GM19372 (cell line): ENCODE results near the gene YIF1A.

ENCODE experiments used
- ATAC-seq: cut with Tn5 transposase; IDR thresholded peaks from one replicate; pipeline ENCODE4 v1.9.1; 2021; ENCODE audit warnings: mild to moderate bottlenecking, low read depth, moderate library complexity; ENCODE audit not compliant: unreplicated experiment

The YIF1A gene

GRCh38 chr11:66288671-66289547 is at the start of gene YIF1A:
Gene YIF1A, minus strand, starts transcription at chr11:66289143. Its CDS starts 158 bp downstream, at chr11:66288985.
- peak; percentile 93 for ATAC-seq

GRCh38 chr11:66337103-66337899 is 48.4 kb upstream of the YIF1A start:
- ATAC-seq, result no peak

GRCh38 chr11:66336234-66337102 is 47.5 kb upstream of the YIF1A start, which contains the start of gene RIN1:
Gene RIN1, minus strand, starts transcription at chr11:66336434. Its CDS starts 32 bp downstream, at chr11:66336402.
- ATAC-seq, result peak; percentile 77

GRCh38 chr11:66335531-66336233 is 46.7 kb upstream of the YIF1A start:
- ATAC-seq, result no peak

GRCh38 chr11:66334605-66335442 is 45.9 kb upstream of the YIF1A start:
- no peak for ATAC-seq

GRCh38 chr11:66333896-66334604 is 45.1 kb upstream of the YIF1A start:
- no peak for ATAC-seq

- no peak for ATAC-seq
Measured at GRCh38 chr11:66333220-66333877, 44.4 kb upstream of the YIF1A start.

GRCh38 chr11:66332371-66333219 is 43.7 kb upstream of the YIF1A start:
- ATAC-seq, result no peak

GRCh38 chr11:66331542-66332370 is 42.8 kb upstream of the YIF1A start:
- ATAC-seq, result no peak

- no peak for ATAC-seq
Measured at GRCh38 chr11:66330931-66331330, 42.0 kb upstream of the YIF1A start.

GRCh38 chr11:66329165-66329673 is 40.3 kb upstream of the YIF1A start:
- no peak for ATAC-seq

- ATAC-seq, result no peak
Measured at GRCh38 chr11:66328302-66329144, 39.6 kb upstream of the YIF1A start.

- ATAC-seq, result no peak
Measured at GRCh38 chr11:66328031-66328301, 39.0 kb upstream of the YIF1A start.

- no peak for ATAC-seq
Measured at GRCh38 chr11:66327171-66328030, 38.5 kb upstream of the YIF1A start.
